ENCODE results near the gene YPEL1. TPM values are rescaled to one million over a fixed set of nuclear protein-coding genes. Genes with fewer than 3 reads are reported as not detected.
"Not testable (repeated sequence)": the region's sequence is repeated elsewhere in the genome, so short reads cannot be mapped to it uniquely, and the experiment has no call there.

YPEL1 gene
- polyA plus RNA-seq, 3 donors = 1.0 to 2.3 (median 2.0) TPM

DNA sequence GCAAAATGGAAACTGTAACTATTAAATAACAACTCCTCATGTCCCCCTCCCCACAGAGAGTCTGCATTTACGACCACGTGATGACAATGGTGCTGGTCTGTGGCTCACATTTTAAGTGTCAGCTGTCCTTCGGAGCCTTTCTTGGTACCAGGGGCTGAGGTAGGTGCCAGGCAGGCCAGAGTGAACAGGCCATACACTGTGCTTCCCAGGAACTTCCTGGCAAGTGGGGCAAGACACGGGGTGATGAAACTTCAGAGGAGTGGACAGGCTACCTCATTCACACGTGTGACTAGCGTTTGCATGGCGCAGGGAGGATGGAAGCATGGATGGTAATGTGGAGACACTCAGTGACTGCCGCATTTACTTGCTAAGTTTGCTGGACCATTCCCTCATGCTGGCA, 10.4 kb upstream of the YPEL1 start:
- Mint-ChIP-seq H3K4me1 (no peaks in the 10 kb centered on the region), H3K36me3 (no peaks in the 10 kb centered on the region), H3K27ac (no peak overlapping the region), H3K4me3 (no peak overlapping the region), H3K9me3 (no peaks in the 10 kb centered on the region), H3K27me3 (ENCODE audit: low read depth in 3 of 3) (peaks cover 0 to 2% (median 2%) of the 10 kb centered on the region in 3 donors)
- WGBS (ENCODE audit: insufficient coverage) = 85% methylated on average over 4 of the region's 8 CpGs
- H3K9ac ChIP-seq (ENCODE audit: insufficient read depth, low read length, poor library complexity, severe bottlenecking) = no peak overlapping the region
- DNase-seq = no peak
- no peak overlapping the region for H3K4me3 ChIP-seq (replicated peaks in 1 of 3; ENCODE audit: low read depth in 2 of 3, low read length in 3 of 3)
- no peaks in the 10 kb centered on the region for H3K27me3 ChIP-seq (ENCODE audit: control insufficient read depth in 2 of 2, insufficient read depth in 2 of 2, low read length in 2 of 2)
- no peaks in the 10 kb centered on the region for H3K36me3 ChIP-seq (replicated peaks in 1 of 2; ENCODE audit: control insufficient read depth in 1 of 2, insufficient read depth in 2 of 2, low read length in 2 of 2)
- no peaks in the 10 kb centered on the region for H3K79me2 ChIP-seq (ENCODE audit: insufficient read depth, low read length)
- intact Hi-C loops (cut with micrococcal nuclease) = no loop called here
- no peaks in the 10 kb centered on the region for H4K20me1 ChIP-seq (ENCODE audit: insufficient read depth, low read length)
- no peak overlapping the region for H3K4me2 ChIP-seq (replicated peaks; ENCODE audit: extremely low read depth, low read length, poor library complexity, severe bottlenecking)
- H3K9me3 ChIP-seq (replicated peaks in 1 of 2; ENCODE audit: control insufficient read depth in 1 of 2, insufficient read depth in 1 of 2, low read length in 2 of 2) = no peaks in the 10 kb centered on the region
- no peaks in the 10 kb centered on the region for H3K4me1 ChIP-seq (ENCODE audit: control insufficient read depth in 1 of 2, insufficient read depth in 2 of 2, low read length in 2 of 2)
- no peak overlapping the region for H3K27ac ChIP-seq (ENCODE audit: low read depth in 1 of 2, low read length in 2 of 2)
- TF ChIP-seq, protein P1, sequence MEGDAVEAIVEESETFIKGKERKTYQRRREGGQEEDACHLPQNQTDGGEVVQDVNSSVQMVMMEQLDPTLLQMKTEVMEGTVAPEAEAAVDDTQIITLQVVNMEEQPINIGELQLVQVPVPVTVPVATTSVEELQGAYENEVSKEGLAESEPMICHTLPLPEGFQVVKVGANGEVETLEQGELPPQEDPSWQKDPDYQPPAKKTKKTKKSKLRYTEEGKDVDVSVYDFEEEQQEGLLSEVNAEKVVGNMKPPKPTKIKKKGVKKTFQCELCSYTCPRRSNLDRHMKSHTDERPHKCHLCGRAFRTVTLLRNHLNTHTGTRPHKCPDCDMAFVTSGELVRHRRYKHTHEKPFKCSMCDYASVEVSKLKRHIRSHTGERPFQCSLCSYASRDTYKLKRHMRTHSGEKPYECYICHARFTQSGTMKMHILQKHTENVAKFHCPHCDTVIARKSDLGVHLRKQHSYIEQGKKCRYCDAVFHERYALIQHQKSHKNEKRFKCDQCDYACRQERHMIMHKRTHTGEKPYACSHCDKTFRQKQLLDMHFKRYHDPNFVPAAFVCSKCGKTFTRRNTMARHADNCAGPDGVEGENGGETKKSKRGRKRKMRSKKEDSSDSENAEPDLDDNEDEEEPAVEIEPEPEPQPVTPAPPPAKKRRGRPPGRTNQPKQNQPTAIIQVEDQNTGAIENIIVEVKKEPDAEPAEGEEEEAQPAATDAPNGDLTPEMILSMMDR (IDR thresholded peaks at IDR 0.05) = no peak
- H2AFZ ChIP-seq (ENCODE audit: insufficient read depth, low read depth, low read length, poor library complexity, severe bottlenecking) = no peak overlapping the region

DNA sequence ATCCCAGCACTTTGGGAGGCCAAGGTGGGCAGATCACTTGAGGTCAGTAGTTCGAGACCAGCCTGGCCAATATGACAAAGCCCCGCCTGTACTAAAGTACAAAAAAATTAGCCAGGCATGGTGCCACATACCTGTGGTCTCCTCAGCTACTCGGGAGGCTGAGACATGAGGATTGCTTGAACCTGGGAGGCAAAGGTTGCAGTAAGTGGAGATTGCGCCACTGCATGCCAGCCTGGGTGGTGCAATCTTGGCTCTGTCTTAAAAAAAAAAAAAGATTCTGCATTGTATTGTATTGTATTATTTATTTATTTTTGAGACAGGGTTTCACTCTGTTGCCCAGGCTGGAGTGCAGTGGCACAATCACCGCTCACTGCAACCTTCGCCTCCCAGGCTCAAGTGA, 9.3 kb upstream of the YPEL1 start:
- H3K9ac ChIP-seq (ENCODE audit: insufficient read depth, low read length, poor library complexity, severe bottlenecking); H3K4me3 Mint-ChIP-seq; H3K79me2 ChIP-seq (ENCODE audit: insufficient read depth, low read length); intact Hi-C loops (cut with micrococcal nuclease); H3K9me3 Mint-ChIP-seq; H3K4me2 ChIP-seq (replicated peaks; ENCODE audit: extremely low read depth, low read length, poor library complexity, severe bottlenecking); H3K27ac ChIP-seq (ENCODE audit: low read depth in 1 of 2, low read length in 2 of 2); H3K4me1 ChIP-seq (ENCODE audit: control insufficient read depth in 1 of 2, insufficient read depth in 2 of 2, low read length in 2 of 2); H3K27ac Mint-ChIP-seq; H3K27me3 ChIP-seq (ENCODE audit: control insufficient read depth in 2 of 2, insufficient read depth in 2 of 2, low read length in 2 of 2); H3K4me3 ChIP-seq (replicated peaks in 1 of 3; ENCODE audit: low read depth in 2 of 3, low read length in 3 of 3); H2AFZ ChIP-seq (ENCODE audit: insufficient read depth, low read depth, low read length, poor library complexity, severe bottlenecking); H3K4me1 Mint-ChIP-seq; H3K27me3 Mint-ChIP-seq (ENCODE audit: low read depth in 3 of 3); DNase-seq; H3K9me3 ChIP-seq (replicated peaks in 1 of 2; ENCODE audit: control insufficient read depth in 1 of 2, insufficient read depth in 1 of 2, low read length in 2 of 2); H3K36me3 ChIP-seq (replicated peaks in 1 of 2; ENCODE audit: control insufficient read depth in 1 of 2, insufficient read depth in 2 of 2, low read length in 2 of 2); H4K20me1 ChIP-seq (ENCODE audit: insufficient read depth, low read length); H3K36me3 Mint-ChIP-seq: not testable (repeated sequence)
- WGBS (ENCODE audit: insufficient coverage) = 85% methylated on average over 6 of the region's 6 CpGs

Measured in CD14-positive monocyte (primary cell).